ENCODE measurements around the gene ILDR1. TPM values are rescaled to one million over a fixed set of nuclear protein-coding genes. Genes with fewer than 3 reads are reported as not detected.

The ILDR1 gene
- total and polyA plus RNA-seq, 10 of the 15 experiments (the other 5 are each of a cell fraction or from before 2014, with no cell fraction given) = 1.3 to 12.0 (median 7.0) TPM

GRCh38 chr3:121979246-121979645 is 42.8 kb downstream of the ILDR1 start:
- FAIRE-seq = no peak
- SMC1A ChIA-PET (ENCODE audit: uncharacterized antibody, unreplicated experiment) = interaction anchor here (0.6 to 2.4 kb wide), 16 partner anchors 9 to 210 kb away, joined by 3 to 18 read pairs (median 4); no protein-coding TSS in a partner anchor
- peaks cover 6% of the 10 kb centered on the region for H3K9me3 ChIP-seq (replicated peaks; ENCODE audit: control insufficient read depth, insufficient read depth, low read length)

GRCh38 chr3:121976727-121977126 is 45.3 kb downstream of the ILDR1 start:
- Histone ChIP-seq H3K4me3 (no peak overlapping the region), H3K9ac (ENCODE audit: control insufficient read depth, insufficient read depth, low read length) (no peak overlapping the region), H3K4me2 (ENCODE audit: control insufficient read depth, insufficient read depth) (no peak overlapping the region), H3K4me1 (ENCODE audit: control insufficient read depth, insufficient read depth, low read length) (peaks cover 15% of the 10 kb centered on the region), H4K20me1 (ENCODE audit: control insufficient read depth, insufficient read depth) (no peaks in the 10 kb centered on the region), H3K79me2 (ENCODE audit: control insufficient read depth, insufficient read depth, low read length) (no peaks in the 10 kb centered on the region), H3K36me3 (ENCODE audit: control insufficient read depth in 2 of 2, insufficient read depth in 2 of 2, low read length in 1 of 2) (no peaks in the 10 kb centered on the region), H3K27ac (ENCODE audit: control insufficient read depth, insufficient read depth) (no peak overlapping the region), H3K27me3 (replicated peaks in 1 of 2; ENCODE audit: control insufficient read depth in 2 of 2, insufficient read depth in 2 of 2, low read length in 1 of 2) (no peaks in the 10 kb centered on the region), H3K9me3 (replicated peaks; ENCODE audit: control insufficient read depth, insufficient read depth, low read length) (peaks cover 6% of the 10 kb centered on the region), H2AFZ (ENCODE audit: control insufficient read depth, low read depth, low read length) (no peak overlapping the region)
- no peak for ATAC-seq
- TF ChIP-seq HSF1 (IDR thresholded peaks at IDR 0.05; ENCODE audit: low read depth, low read length) (no peak), POLR2A (IDR thresholded peaks at IDR 0.05; ENCODE audit: low read depth, low read length) (no peak)
- WGBS (ENCODE audit: insufficient coverage, insufficient replicate concordance, low lambda C conversion rate, missing lambda C conversion rate) = 100% methylated on average over 1 of the region's 1 CpG
- in situ Hi-C loops (cut with MboI) (no loop called here), intact Hi-C loops (cut with micrococcal nuclease; ENCODE audit: unreplicated experiment) (no loop called here)
- CTCF ChIA-PET = interaction anchor here (1.0 to 2.0 kb wide), 2 partner anchors 19 to 125 kb away, joined by 3 to 4 read pairs; no protein-coding TSS in a partner anchor
- SMC1A ChIA-PET (ENCODE audit: uncharacterized antibody, unreplicated experiment) = interaction anchor here (0.9 to 1.4 kb wide), 2 partner anchors 19 to 35 kb away, joined by 4 read pairs; no protein-coding TSS in a partner anchor
- no peak for DNase-seq (ENCODE audit: low read depth, low spot score)
- no TSS peak for BruUV-seq (replicated peaks)
- no peak for FAIRE-seq
- RAD21 ChIA-PET (ENCODE audit: unreplicated experiment) = no interaction called here
- POLR2A ChIA-PET = no interaction called here

More at GRCh38 chr3:121979246-121979645, 42.8 kb downstream of the ILDR1 start:
- POLR2A ChIA-PET = interaction anchor here (1.0 to 1.9 kb wide), 2 partner anchors 16 to 79 kb away, joined by 3 to 7 read pairs; no protein-coding TSS in a partner anchor
- intact Hi-C loops (cut with micrococcal nuclease; ENCODE audit: unreplicated experiment) (no loop called here), in situ Hi-C loops (cut with MboI) (no loop called here)
- no peaks in the 10 kb centered on the region for H3K27me3 ChIP-seq (replicated peaks in 1 of 2; ENCODE audit: control insufficient read depth in 2 of 2, insufficient read depth in 2 of 2, low read length in 1 of 2)
- ATAC-seq = peak; percentile 47
- TF ChIP-seq MTA2 (IDR thresholded peaks at IDR 0.05; ENCODE audit: low read depth) = no peak
- TF ChIP-seq EZH2 (IDR thresholded peaks at IDR 0.05; ENCODE audit: borderline replicate concordance, control insufficient read depth, low read depth, low read length) = no peak
- no peak for TF ChIP-seq POLR2AphosphoS5 (IDR thresholded peaks at IDR 0.05; ENCODE audit: low read length)
- TF ChIP-seq RUNX3 (IDR thresholded peaks at IDR 0.05; ENCODE audit: low read length) = no peak
- TF ChIP-seq RBBP5 (conservative IDR thresholded peaks at IDR 0.05) = no peak
- no peak for TF ChIP-seq SUZ12 (IDR thresholded peaks at IDR 0.05; ENCODE audit: unreplicated experiment)
- no peak for TF ChIP-seq STAT3 (IDR thresholded peaks at IDR 0.05; ENCODE audit: low read depth, low read length)
- no peak for TF ChIP-seq FOS (IDR thresholded peaks at IDR 0.05; ENCODE audit: borderline replicate concordance, extremely low read depth, insufficient read length)
- no peak for TF ChIP-seq NFIC (IDR thresholded peaks at IDR 0.05; ENCODE audit: low read depth, low read length)
- TF ChIP-seq NFYB (IDR thresholded peaks at IDR 0.05; ENCODE audit: insufficient read depth, low read depth, low read length) = no peak
- TF ChIP-seq EP300 (IDR thresholded peaks at IDR 0.05; ENCODE audit: borderline replicate concordance in 1 of 2, control insufficient read depth in 1 of 2, low read depth in 2 of 2, low read length in 2 of 2) = no peak
- no peak for TF ChIP-seq ATF7 (IDR thresholded peaks at IDR 0.05; ENCODE audit: low read depth)
- peak overlapping the region; percentile 38; the same call in 1 of the 2 replicates for H3K27ac ChIP-seq (ENCODE audit: control insufficient read depth, insufficient read depth)
- 94% methylated on average over 2 of the region's 2 CpGs for WGBS (ENCODE audit: insufficient coverage, insufficient replicate concordance, low lambda C conversion rate, missing lambda C conversion rate)
- BruUV-seq (replicated peaks) = no TSS peak
- H3K79me2 ChIP-seq (ENCODE audit: control insufficient read depth, insufficient read depth, low read length) = no peaks in the 10 kb centered on the region
- no peaks in the 10 kb centered on the region for H4K20me1 ChIP-seq (ENCODE audit: control insufficient read depth, insufficient read depth)
- H2AFZ ChIP-seq (ENCODE audit: control insufficient read depth, low read depth, low read length) = no peak overlapping the region
- no peak for DNase-seq (ENCODE audit: low read depth, low spot score)
- no peaks in the 10 kb centered on the region for H3K36me3 ChIP-seq (ENCODE audit: control insufficient read depth in 2 of 2, insufficient read depth in 2 of 2, low read length in 1 of 2)
- peaks cover 15% of the 10 kb centered on the region for H3K4me1 ChIP-seq (ENCODE audit: control insufficient read depth, insufficient read depth, low read length)
- RAD21 ChIA-PET (ENCODE audit: unreplicated experiment) = interaction anchor here (1.0 to 2.1 kb wide), 5 partner anchors 11 to 280 kb away, joined by 3 to 6 read pairs (median 4); no protein-coding TSS in a partner anchor
- CTCF ChIA-PET = interaction anchor here (1.2 to 1.6 kb wide), 4 partner anchors 12 to 432 kb away, joined by 3 to 6 read pairs (median 4); no protein-coding TSS in a partner anchor
- no peak overlapping the region for H3K4me2 ChIP-seq (ENCODE audit: control insufficient read depth, insufficient read depth)
- H3K4me3 ChIP-seq = no peak overlapping the region
- H3K9ac ChIP-seq (ENCODE audit: control insufficient read depth, insufficient read depth, low read length) = no peak overlapping the region
